Trophoblast cell (in vitro differentiated cells and primary cell): Measurements from ENCODE around the gene SPSB4.

Experiments
- DNase-seq, 2 donors: peaks; one replicate each; pipeline ENCODE4 v3.0.0-alpha.2; 2016
- H2AFZ ChIP-seq: 2 replicates; pipeline ENCODE4 v1.6.1; 2013; ENCODE audit warnings: low read length, moderate library complexity, mild to moderate bottlenecking; ENCODE audit not compliant: insufficient read depth, poor library complexity
- H2AK5ac ChIP-seq: 2 replicates; pipeline ENCODE4 v1.6.1; 2013; ENCODE audit warnings: mild to moderate bottlenecking, low read length
- H2BK120ac ChIP-seq: 2 replicates; pipeline ENCODE4 v1.6.1; 2013; ENCODE audit warnings: low read length, mild to moderate bottlenecking, moderate library complexity; ENCODE audit not compliant: insufficient read depth, poor library complexity
- H2BK12ac ChIP-seq: 2 replicates; pipeline ENCODE4 v1.6.1; 2013; ENCODE audit warnings: mild to moderate bottlenecking, low read length, moderate library complexity
- H2BK5ac ChIP-seq: 2 replicates; pipeline ENCODE4 v1.6.1; 2013; ENCODE audit warnings: low read length, low read depth, moderate library complexity, mild to moderate bottlenecking; ENCODE audit not compliant: poor library complexity
- H3K14ac ChIP-seq: 2 replicates; pipeline ENCODE4 v1.6.1; 2013; ENCODE audit warnings: mild to moderate bottlenecking, low read length
- H3K18ac ChIP-seq: 2 replicates; pipeline ENCODE4 v1.6.1; 2013; ENCODE audit warnings: mild to moderate bottlenecking, low read length
- H3K23ac ChIP-seq: 2 replicates; pipeline ENCODE4 v1.6.1; 2013; ENCODE audit warnings: low read length
- H3K27ac ChIP-seq: 2 replicates; pipeline ENCODE4 v1.5.1; 2013; ENCODE audit warnings: low read depth, mild to moderate bottlenecking, inconsistent platforms, low read length, moderate library complexity
- H3K27me3 ChIP-seq: 2 replicates; pipeline ENCODE4 v1.6.1; 2013; ENCODE audit warnings: inconsistent platforms, mild to moderate bottlenecking, low read length, moderate library complexity; ENCODE audit not compliant: insufficient read depth
- H3K36me3 ChIP-seq, 2 experiments: 1 replicate in 1 of 2; 2 replicates in 1 of 2; pipeline ENCODE4 v1.6.1; 2013; ENCODE audit warnings: low read length in 2 of 2, mild to moderate bottlenecking in 2 of 2, moderate library complexity in 1 of 2; ENCODE audit not compliant: insufficient read depth in 2 of 2, control insufficient read depth in 1 of 2
- H3K4ac ChIP-seq: 2 replicates; pipeline ENCODE4 v1.6.1; 2013; ENCODE audit warnings: low read depth, mild to moderate bottlenecking, low read length, moderate library complexity
- H3K4me1 ChIP-seq, 2 experiments: 1 replicate in 1 of 2; 2 replicates in 1 of 2; pipeline ENCODE4 v1.6.1; 2013; ENCODE audit warnings: low read length in 2 of 2, mild to moderate bottlenecking in 2 of 2, moderate library complexity in 1 of 2; ENCODE audit not compliant: insufficient read depth in 2 of 2, control insufficient read depth in 1 of 2
- H3K4me2 ChIP-seq: 2 replicates; pipeline ENCODE4 v1.6.1; 2013; ENCODE audit warnings: inconsistent platforms, mild to moderate bottlenecking, low read length, moderate library complexity
- H3K4me3 ChIP-seq: 2 replicates; pipeline ENCODE4 v1.5.1; 2013; ENCODE audit warnings: mild to moderate bottlenecking, low read depth, low read length, inconsistent platforms
- H3K79me1 ChIP-seq: one replicate; pipeline ENCODE4 v1.6.1; 2013; ENCODE audit warnings: low read length
- H3K79me2 ChIP-seq: 2 replicates; pipeline ENCODE4 v1.6.1; 2013; ENCODE audit warnings: low read length, mild to moderate bottlenecking; ENCODE audit not compliant: control insufficient read depth, insufficient read depth, poor library complexity
- H3K9ac ChIP-seq: 2 replicates; pipeline ENCODE4 v1.6.1; 2013; ENCODE audit warnings: mild to moderate bottlenecking, low read length
- H3K9me3 ChIP-seq: 2 replicates; pipeline ENCODE4 v1.6.1; 2013; ENCODE audit warnings: low read depth, mild to moderate bottlenecking, control low read depth, inconsistent platforms, low read length; ENCODE audit not compliant: insufficient read depth
- H4K12ac ChIP-seq: 2 replicates; pipeline ENCODE4 v1.6.1; 2013; ENCODE audit warnings: low read depth, mild to moderate bottlenecking, low read length, moderate library complexity
- H4K8ac ChIP-seq: 2 replicates; pipeline ENCODE4 v1.6.1; 2013; ENCODE audit warnings: low read depth, mild to moderate bottlenecking, low read length, moderate library complexity
- H4K91ac ChIP-seq: one replicate; pipeline ENCODE4 v1.6.1; 2013; ENCODE audit warnings: low read depth, mild to moderate bottlenecking, low read length, moderate library complexity
- WGBS: extraction: QIAGEN DNeasy Blood & Tissue Kit; methylation state at CpG from one replicate; pipeline ENCODE4 v1.1.7; 2013; ENCODE audit warnings: missing lambda C conversion rate; ENCODE audit not compliant: insufficient read length, insufficient coverage; ENCODE audit errors: extremely low coverage; 5-methylcytosine and 5-hydroxymethylcytosine counted together

SPSB4 gene

DNA sequence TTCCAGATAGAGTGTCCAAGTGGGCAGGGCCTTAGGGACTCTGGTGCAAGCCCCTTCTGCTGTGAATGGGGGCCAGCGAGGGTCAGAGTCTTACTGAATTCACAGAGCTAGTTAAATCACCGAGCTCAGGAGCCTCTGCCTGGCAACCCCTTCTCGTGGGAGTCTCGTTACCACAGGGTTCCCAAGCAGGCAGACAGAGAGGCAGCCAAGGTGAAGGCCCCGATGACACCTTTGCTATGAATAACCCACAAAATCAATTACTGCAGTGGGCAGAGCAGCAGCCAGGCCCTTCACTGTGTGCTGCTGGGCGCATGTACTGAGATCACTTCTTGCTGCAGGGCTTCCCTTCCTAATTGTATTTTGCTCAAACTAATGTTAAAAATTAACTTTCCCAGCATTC is 56.9 kb downstream of the SPSB4 start:
- peaks cover 15 to 17% of the 10 kb centered on the region in 2 experiments for H3K4me1 ChIP-seq
- H4K12ac ChIP-seq: no peak overlapping the region
- no peak overlapping the region for H3K9ac ChIP-seq
- no peaks in the 10 kb centered on the region for H3K79me1 ChIP-seq
- no CpG with 5 or more reads among the region's 6 CpGs for WGBS
- no peak for DNase-seq
- peaks cover 0 to 3% of the 10 kb centered on the region in 2 experiments for H3K36me3 ChIP-seq
- no peak overlapping the region for H3K23ac ChIP-seq
- no peak overlapping the region for H3K14ac ChIP-seq
- no peak overlapping the region for H3K27ac ChIP-seq
- no peak overlapping the region for H3K4ac ChIP-seq
- H2BK12ac ChIP-seq: no peak overlapping the region
- no peak overlapping the region for H2BK5ac ChIP-seq
- no peak overlapping the region for H4K91ac ChIP-seq
- no peak overlapping the region for H2BK120ac ChIP-seq
- H3K79me2 ChIP-seq: peaks cover 1% of the 10 kb centered on the region
- H4K8ac ChIP-seq: no peak overlapping the region
- H3K27me3 ChIP-seq: no peaks in the 10 kb centered on the region
- H3K4me2 ChIP-seq: no peak overlapping the region
- no peak overlapping the region for H2AFZ ChIP-seq
- no peak overlapping the region for H3K4me3 ChIP-seq
- H3K18ac ChIP-seq: no peak overlapping the region
- H2AK5ac ChIP-seq: no peak overlapping the region
- H3K9me3 ChIP-seq: peaks cover 2% of the 10 kb centered on the region

DNA sequence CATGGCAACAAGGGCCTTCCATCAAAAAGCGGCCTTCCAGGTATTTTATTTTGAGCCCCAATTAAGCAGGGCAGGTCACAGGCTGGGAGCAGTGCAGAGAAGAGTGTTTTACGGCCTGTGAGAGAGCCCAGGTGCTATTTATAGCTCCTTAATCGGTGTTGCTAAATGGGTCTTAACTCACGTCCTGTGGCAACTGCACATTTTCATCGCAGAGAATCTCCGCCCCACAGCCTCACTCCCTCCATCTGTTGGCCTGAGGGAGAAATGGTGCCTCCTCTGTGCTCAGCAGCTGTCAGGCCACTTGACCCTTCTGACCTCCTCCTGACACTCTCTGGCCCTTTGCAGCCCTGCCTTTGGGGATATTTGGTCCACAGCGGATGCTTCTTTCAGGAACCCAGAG is 58.6 kb downstream of the SPSB4 start:
- no CpG with 5 or more reads among the region's 7 CpGs for WGBS
- no peak overlapping the region for H3K4ac ChIP-seq

DNA sequence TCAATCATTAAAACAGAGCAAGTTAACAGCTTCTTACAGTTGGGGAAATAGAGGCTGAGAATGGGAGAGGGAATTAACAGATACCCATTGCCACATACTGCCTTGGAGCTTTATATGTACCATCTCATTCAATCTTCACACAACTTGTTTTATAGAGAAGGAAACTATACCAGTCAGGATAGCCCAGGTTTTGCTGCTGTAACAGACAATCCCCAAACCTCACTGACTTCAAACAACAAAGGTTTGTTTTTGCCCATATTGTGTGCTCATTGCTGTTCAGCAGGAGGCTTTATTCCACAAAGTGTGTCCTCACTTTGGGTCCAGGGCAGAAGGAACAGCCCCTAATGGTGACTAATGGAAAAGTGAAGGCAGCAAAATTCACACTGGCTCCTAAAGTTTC is 59.2 kb downstream of the SPSB4 start:
- H2AFZ ChIP-seq: no peak overlapping the region
- H3K36me3 ChIP-seq: peaks cover 0 to 3% of the 10 kb centered on the region in 2 experiments
- no peak overlapping the region for H3K14ac ChIP-seq
- H3K27me3 ChIP-seq: no peaks in the 10 kb centered on the region
- no peak overlapping the region for H3K4me3 ChIP-seq
- no peak overlapping the region for H4K12ac ChIP-seq
- peaks cover 2% of the 10 kb centered on the region for H3K9me3 ChIP-seq
- no peak overlapping the region for H3K9ac ChIP-seq
- no peak overlapping the region for H2BK12ac ChIP-seq
- H3K79me1 ChIP-seq: no peaks in the 10 kb centered on the region
- H3K18ac ChIP-seq: no peak overlapping the region
- no peak overlapping the region for H3K4me2 ChIP-seq
- H4K91ac ChIP-seq: no peak overlapping the region
- H2AK5ac ChIP-seq: no peak overlapping the region
- H2BK120ac ChIP-seq: no peak overlapping the region
- no peaks in the 10 kb centered on the region for H3K4me1 ChIP-seq
- DNase-seq: no peak
- no peak overlapping the region for H3K27ac ChIP-seq
- no peak overlapping the region for H2BK5ac ChIP-seq
- H3K79me2 ChIP-seq: peaks cover 1% of the 10 kb centered on the region
- no peak overlapping the region for H3K23ac ChIP-seq
- H4K8ac ChIP-seq: no peak overlapping the region
- no peak overlapping the region for H3K4ac ChIP-seq

More for the DNA sequence above, 58.6 kb downstream of the SPSB4 start:
- no peak overlapping the region for H3K14ac ChIP-seq
- no peak overlapping the region for H4K12ac ChIP-seq
- no peaks in the 10 kb centered on the region for H3K79me1 ChIP-seq
- H2BK5ac ChIP-seq: no peak overlapping the region
- no peak overlapping the region for H2AFZ ChIP-seq
- H3K27me3 ChIP-seq: no peaks in the 10 kb centered on the region
- H3K9ac ChIP-seq: no peak overlapping the region
- H3K4me3 ChIP-seq: no peak overlapping the region
- H4K8ac ChIP-seq: no peak overlapping the region
- peaks cover 2 to 3% of the 10 kb centered on the region in 2 experiments for H3K4me1 ChIP-seq
- no peak overlapping the region for H3K23ac ChIP-seq
- no peak for DNase-seq
- H3K18ac ChIP-seq: no peak overlapping the region
- no peak overlapping the region for H2BK12ac ChIP-seq
- peaks cover 1% of the 10 kb centered on the region for H3K79me2 ChIP-seq
- H2AK5ac ChIP-seq: no peak overlapping the region
- H3K4me2 ChIP-seq: no peak overlapping the region
- peaks cover 0 to 3% of the 10 kb centered on the region in 2 experiments for H3K36me3 ChIP-seq
- H3K9me3 ChIP-seq: peaks cover 2% of the 10 kb centered on the region
- H3K27ac ChIP-seq: no peak overlapping the region
- no peak overlapping the region for H2BK120ac ChIP-seq
- H4K91ac ChIP-seq: no peak overlapping the region

DNA sequence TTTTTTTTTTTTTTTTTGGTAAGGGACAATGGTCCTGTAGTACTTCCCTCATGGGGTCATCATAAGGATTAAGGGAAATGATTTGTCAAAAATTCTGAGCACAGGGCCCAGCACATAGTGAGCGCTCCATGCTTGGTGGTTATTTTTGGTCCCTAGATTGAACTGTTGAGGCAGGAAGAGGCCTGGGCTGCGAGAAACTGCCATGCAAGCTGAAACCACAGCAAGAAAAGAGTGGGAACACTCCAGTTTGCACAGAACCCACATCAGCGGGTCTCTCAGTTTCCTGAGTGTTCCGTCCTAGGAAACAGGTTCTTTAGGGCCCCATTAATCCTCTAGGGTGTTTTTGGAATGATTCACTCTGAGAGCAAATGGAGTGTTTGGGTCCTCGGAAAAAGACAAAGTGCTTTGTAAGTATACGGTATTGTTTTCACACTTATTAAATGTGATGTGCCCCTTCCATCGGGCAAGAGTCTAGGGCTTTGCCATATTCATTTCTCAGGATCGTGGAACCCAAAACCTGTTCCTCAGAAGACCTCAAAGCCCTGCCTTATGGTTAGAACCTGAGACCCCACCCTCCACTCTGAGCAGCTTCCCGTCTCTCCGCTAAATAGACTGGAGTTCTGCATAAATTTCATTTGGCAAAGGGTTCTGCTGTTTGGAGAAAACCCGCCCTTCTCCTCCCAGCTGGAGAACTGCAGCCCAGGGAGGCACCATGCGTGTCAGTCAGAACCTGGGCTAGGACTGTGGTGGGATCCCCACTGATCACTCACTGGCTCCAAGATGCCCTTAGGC is 60.4 kb downstream of the SPSB4 start:
- Histone ChIP-seq H3K9me3 (peaks cover 2% of the 10 kb centered on the region), H3K4me2 (no peak overlapping the region), H3K79me2 (peaks cover 1% of the 10 kb centered on the region), H3K4me1 (no peaks in the 10 kb centered on the region), H2BK120ac (no peak overlapping the region), H2BK12ac (no peak overlapping the region), H3K36me3 (peaks cover 0 to 3% of the 10 kb centered on the region in 2 experiments), H3K18ac (no peak overlapping the region), H2AFZ (no peak overlapping the region), H3K79me1 (no peaks in the 10 kb centered on the region), H3K27ac (no peak overlapping the region), H2AK5ac (no peak overlapping the region), H3K9ac (no peak overlapping the region), H4K12ac (no peak overlapping the region), H3K27me3 (no peaks in the 10 kb centered on the region), H3K14ac (no peak overlapping the region), H4K91ac (no peak overlapping the region), H2BK5ac (no peak overlapping the region), H4K8ac (no peak overlapping the region), H3K23ac (no peak overlapping the region), H3K4me3 (no peak overlapping the region), H3K4ac (no peak overlapping the region)
- no peak for DNase-seq
- no CpG with 5 or more reads among the region's 12 CpGs for WGBS
